Stimulated activated CD4-positive, alpha-beta T cell treated with anti-CD3 and anti-CD28 coated beads, TNF-alpha, amount 100 ng/mL, for 1 hour (primary cell): ENCODE results near the gene ZFPM1.
"Not testable (repeated sequence)": the region's sequence is repeated elsewhere in the genome, so short reads cannot be mapped to it uniquely, and the experiment has no call there.

ENCODE experiments used
- DNase-seq, 3 donors: peaks; one replicate each; pipeline ENCODE4 v3.0.0-alpha.2; 2020; ENCODE audit warnings: low read depth in 3 of 3, low spot score in 1 of 3

ZFPM1 gene

GRCh38 chr16:88453217-88453531 is at the start of gene ZFPM1:
ZFPM1 (plus strand) TSS chr16:88453280; CDS start chr16:88453639, 359 bp downstream.
- no peak for DNase-seq

DNA sequence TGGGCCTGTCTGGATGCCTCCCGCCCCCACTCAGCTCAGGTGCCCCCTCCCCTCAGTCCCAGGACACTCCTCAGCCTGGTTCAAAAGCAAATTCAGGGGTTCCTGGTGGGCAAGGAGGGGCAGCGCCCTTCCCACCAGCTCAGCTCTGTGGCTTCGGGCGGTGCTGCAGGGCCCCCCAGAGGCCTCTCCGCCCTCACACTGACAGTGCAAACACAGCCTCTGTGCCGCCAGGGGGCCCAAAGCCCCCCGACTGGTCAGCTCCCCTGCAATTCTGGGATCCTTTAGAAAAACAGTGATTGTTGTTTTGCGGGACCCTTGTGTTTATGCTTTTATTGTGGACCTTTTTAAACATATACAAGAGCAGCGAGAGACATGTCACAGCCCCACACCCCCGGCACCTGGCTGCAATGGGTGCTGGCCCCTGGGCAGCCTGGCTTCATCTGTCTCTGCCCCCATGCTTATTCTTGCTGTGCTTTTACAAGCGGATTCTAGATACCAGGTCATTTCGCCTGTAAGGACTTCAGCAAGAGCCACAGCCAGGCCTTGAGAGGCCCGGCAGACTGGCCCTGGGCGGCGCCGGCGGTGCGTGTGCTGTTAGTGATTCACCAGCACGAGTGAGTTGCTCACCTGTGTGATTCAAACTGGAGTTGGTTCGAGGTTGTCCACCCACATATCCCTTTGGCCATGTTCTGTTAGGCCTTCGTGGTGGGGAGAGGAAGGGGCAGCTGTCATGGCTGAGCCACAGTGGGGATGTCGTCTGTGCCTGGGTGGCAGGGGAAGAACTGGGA is 49.1 kb upstream of the ZFPM1 start:
- no peak for DNase-seq

DNA sequence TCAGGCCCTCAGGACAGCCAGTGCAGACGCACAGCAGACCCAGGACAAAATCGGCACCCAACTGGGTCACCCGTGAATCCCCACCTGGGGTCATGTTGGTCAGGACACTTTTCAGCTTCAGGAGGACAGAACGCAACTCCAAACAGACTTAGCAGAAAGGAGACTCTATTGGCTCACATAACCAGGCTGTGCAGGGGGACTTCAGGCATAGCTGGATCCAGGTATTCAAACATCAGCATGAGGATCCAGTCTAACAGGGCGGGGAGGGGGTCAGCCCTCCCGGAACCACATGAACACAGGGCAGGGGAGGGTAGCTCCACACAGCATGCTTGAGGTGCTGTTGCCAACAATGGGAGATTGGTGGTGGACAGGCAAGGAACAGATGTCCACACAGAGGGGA is 48.3 kb upstream of the ZFPM1 start:
- DNase-seq = no peak

DNA sequence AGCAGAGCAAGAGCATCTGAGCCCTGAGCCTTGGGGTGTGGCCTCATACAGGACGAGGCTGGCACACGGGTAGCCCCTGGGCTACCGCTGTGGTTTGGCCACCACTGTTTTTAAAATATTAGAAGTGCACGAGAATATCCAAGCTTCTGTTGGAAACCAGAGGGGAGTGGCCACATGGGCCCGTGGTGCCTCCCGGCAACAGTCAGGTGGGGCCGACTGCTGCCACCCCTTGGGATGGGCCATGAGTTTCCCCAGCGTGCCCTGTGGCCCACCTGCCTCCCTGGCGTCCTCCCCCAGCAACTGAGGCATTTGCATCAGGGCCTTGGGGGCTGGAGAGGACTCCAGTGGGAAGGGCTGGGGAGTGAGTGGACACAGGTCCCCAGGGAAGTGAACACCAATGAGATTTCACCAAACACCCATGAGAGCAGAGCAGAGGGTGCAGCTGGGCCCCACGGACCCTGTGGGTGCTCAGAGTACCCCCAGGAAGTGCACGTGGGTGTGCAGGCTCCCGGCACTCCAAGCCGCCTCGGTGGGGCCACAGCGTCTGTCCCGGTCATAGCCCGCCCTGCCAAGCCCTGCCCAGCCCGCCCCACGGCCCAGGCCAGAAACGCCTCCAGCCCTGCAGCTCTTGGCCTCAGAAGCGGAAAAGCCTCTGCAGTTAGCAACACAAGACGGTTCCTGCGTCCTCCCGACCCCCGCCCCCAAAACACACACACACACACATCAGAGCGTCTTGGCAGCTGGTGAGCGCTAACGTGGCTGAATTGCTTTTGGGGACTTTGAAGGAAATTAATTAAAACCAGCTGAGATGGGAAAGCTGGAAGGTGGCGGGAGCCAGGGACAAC is 47.6 kb upstream of the ZFPM1 start:
- no peak for DNase-seq

DNA sequence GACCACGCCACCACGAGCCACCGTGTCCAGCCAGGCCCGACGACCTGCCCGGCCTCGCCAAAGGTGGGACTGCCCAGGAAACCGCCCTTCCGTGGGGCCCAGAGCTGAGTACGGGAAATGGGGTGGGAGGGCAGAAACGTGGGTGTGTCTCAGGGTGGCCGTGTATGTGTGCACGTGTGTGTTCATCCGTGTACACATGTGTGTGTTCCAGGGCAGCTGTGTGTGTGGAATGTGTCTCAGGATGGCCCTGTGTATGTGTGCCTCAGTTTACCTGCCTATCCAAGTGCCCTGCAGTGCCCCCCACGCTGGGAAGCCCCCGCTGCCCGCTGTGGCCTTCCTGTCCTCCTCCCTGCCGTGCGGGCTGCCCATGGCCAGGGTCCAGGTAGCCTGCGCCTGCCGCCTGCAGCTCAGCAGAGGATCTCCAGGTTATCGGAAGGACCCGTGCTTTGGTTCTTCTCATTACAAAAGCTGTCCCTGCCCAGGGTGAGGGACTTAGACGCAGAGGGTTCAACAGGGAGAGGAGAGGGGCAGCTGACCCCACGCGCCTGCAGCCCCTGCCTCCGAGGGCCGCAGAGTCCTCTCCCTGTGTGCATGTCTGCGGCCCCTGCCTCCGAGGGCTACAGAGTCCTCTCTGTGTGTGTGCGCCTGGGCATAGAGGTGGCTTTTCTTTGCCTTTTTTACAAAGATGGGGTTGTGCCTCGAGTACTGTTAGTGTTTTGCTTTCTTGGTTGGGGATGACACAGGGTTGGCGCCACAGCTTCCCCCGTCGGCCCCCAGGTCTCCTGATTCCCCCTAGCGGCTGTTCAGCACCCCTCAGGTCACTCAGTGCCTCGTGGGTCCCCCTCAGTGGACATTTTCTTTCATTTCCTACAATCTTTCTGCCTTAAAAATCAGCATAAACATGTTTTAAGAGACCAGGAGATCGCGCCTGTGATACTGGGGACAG is 46.7 kb upstream of the ZFPM1 start:
- no peak for DNase-seq

GRCh38 chr16:88407042-88407420 is 46.0 kb upstream of the ZFPM1 start:
- no peak for DNase-seq

- DNase-seq = no peak
Measured at GRCh38 chr16:88407807-88408206, 45.3 kb upstream of the ZFPM1 start.

DNA sequence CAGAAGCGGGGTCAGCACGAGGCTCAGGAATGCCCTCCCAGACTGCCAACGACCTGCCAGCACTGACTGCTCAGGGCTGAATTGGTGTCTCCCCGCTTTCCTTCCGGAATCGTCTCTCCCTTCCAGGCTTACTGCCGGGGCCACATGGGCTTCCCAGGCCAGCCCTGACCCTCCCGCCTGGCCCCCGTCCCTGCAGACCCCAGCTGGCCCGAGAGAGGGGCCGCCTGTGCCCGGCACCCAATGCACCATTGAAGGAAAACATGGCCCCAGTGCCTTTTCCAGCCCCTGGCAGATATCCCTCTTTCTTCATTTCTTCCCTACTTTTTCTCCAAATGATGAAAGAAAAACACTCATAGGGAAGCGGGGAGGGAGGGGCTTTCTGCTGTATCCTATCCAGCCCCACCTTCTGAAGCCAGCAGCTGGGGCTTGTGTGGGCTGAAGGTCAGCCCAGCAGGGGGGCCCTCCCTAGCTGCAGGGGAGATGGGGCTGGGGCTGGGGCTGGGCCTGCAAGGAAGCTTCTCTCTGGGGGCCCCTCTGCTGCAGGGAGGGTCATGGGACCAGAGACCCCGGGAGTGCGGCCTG is 44.4 kb upstream of the ZFPM1 start:
- no peak for DNase-seq

DNA sequence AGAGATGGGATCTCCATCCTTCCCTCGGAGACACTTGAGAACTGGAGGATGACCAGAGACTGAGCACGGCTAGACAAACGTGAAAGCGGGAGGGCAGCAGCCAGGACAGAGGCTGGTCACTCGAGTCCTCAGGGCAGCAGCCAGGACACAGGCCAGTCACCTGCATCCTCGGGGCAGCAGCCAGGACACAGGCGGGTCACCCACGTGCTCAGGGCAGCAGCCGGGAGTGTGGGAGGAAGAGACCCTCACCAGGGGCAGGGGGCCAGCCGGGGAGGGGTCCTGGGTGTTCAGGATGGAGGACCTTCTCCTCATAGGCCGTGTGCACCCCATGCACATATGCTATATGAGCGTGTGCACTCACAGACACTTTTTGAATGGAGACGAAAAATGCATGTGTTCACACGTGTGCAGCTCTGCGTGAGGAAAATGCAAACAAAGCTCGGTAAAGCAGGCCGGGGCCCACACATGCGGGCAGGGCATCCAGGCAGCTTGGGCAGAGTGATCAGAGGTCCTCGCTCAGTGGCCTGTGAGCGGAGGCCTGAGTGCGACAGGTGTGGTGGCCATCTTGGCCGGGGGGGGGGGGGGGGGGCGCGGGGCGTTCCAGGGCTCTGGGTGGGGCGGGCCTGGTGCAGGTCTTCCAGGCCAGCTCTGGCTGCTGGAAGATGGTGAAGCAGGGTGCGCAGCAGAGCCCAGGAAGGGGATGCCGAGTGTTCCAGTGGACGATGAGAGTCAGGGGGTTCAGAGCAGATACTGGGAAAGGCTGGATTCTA is 43.6 kb upstream of the ZFPM1 start:
- DNase-seq = no peak

- not testable (repeated sequence) for DNase-seq
Measured at GRCh38 chr16:88410297-88410968, 42.6 kb upstream of the ZFPM1 start.

GRCh38 chr16:88411951-88412576 is 41.0 kb upstream of the ZFPM1 start:
- DNase-seq = no peak

- DNase-seq = no peak
Measured at GRCh38 chr16:88412766-88413165, 40.3 kb upstream of the ZFPM1 start.

- no peak for DNase-seq
Measured at GRCh38 chr16:88413231-88413630, 39.8 kb upstream of the ZFPM1 start.

DNA sequence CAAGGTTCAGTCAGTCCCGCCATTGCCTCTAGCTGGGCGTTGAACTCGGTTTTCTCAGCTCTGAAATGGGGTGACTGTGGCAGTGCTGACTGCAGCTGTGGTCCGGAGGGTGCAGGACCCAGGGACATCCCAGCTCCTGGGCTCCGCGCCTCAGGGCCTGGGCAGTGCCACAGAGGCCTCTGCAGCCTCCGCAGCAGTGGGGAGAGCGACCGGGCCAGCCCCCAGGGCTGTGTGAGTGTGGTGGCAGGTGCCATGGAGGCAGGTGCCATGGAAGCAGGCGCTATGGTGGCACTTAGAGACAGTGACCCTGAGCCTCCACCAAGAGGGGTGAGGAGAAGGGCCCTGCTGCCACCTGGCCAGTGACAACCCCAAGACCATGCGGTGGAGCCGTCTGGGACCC is 39.4 kb upstream of the ZFPM1 start:
- DNase-seq = no peak

DNA sequence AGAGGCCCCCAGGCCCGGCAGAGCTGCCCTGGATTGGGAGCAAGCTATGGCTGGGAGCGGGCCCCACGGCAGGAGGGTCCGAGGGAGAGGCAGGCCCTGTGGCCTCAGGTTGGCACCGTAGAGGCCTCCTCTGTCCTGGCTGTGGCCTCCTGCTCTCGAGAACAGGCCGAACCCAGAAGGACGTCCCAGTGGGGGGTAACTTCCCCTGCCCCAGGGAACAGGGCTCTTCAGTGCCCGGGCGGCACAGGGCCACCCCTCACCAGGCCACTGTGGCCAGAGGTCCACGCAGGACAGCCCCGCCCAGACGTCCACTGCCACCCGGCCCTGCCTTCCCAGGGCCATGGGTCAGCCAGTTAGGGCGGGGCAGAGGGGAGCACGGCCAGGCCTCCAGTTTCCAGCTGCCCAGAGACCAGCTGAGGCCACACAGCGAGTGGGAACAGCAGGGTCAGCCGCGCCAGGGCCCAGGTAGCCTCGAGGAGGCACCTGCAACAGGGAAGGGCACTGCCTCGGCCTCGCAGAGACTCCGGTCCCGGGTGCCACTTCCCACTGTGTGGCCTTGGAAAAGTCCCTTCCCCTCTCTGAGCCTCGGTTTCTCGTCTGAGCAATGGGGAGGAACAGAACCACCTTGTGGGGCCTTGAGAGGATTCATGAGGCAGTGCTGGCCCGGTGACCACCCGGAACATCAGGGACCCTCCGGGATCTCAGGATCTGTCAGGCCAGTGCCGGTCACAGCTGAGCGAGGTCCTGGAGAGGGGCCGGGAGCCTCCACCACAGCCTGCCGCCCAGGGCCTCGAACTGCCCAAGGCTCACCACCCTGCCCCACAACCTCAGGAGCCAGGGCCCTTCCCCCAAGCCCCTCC is 38.3 kb upstream of the ZFPM1 start:
- DNase-seq = no peak

- DNase-seq = no peak
Measured at GRCh38 chr16:88415381-88415705, 37.7 kb upstream of the ZFPM1 start.

GRCh38 chr16:88415713-88416323 is 37.3 kb upstream of the ZFPM1 start:
- no peak for DNase-seq

DNA sequence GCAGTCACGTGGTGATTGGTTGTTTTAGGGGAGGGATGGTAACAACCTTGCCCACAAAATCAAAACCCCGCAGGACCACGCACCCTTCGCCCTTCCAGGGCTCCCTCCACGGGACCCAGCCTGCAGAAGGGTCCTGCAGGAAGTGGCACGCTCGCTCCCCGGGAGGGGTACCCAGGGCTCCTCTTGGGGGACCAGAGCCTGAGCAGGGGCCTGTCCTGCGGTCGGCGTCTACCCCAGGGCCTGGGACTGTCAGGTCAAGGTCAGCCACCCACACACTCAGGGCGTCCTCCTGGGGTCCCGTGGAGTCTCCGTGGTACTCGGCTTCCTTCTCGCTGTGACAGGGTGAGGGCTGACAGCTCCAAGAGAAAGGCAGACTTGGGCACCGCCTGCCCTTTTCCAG is 36.4 kb upstream of the ZFPM1 start:
- DNase-seq = no peak
